GM19023 (cell line): ENCODE measurements around the gene GYPE.
"Not testable (repeated sequence)": the region's sequence is repeated elsewhere in the genome, so short reads cannot be mapped to it uniquely, and the experiment has no call there.

ENCODE experiments used
- ATAC-seq: cut with Tn5 transposase; IDR thresholded peaks from one replicate; pipeline ENCODE4 v1.9.1; 2021; ENCODE audit warnings: mild to moderate bottlenecking, moderate library complexity; ENCODE audit not compliant: unreplicated experiment

GYPE gene

GRCh38 chr4:143905440-143905839, at the start of gene GYPE:
GYPE (minus strand) TSS chr4:143905559; CDS start chr4:143905507, 52 bp downstream.
- ATAC-seq = not testable (repeated sequence)

- ATAC-seq = not testable (repeated sequence)
These were observed 46.2 kb upstream of the GYPE start for GRCh38 chr4:143951458-143951972.

- not testable (repeated sequence) for ATAC-seq
These were observed 45.6 kb upstream of the GYPE start for GRCh38 chr4:143950967-143951366.

- not testable (repeated sequence) for ATAC-seq
These were observed 44.8 kb upstream of the GYPE start for GRCh38 chr4:143950185-143950584.

- ATAC-seq = not testable (repeated sequence)
These were observed 42.1 kb upstream of the GYPE start for GRCh38 chr4:143947493-143947892.

GRCh38 chr4:143940708-143941107, 35.3 kb upstream of the GYPE start:
- ATAC-seq = not testable (repeated sequence)

GRCh38 chr4:143939528-143939927, 34.2 kb upstream of the GYPE start:
- no peak for ATAC-seq

- not testable (repeated sequence) for ATAC-seq
These were observed 33.5 kb upstream of the GYPE start for GRCh38 chr4:143938890-143939289.

GRCh38 chr4:143921181-143921580, 15.8 kb upstream of the GYPE start:
- no peak for ATAC-seq

- ATAC-seq = not testable (repeated sequence)
These were observed 11.1 kb upstream of the GYPE start for GRCh38 chr4:143916485-143916884.

- not testable (repeated sequence) for ATAC-seq
These were observed 7.1 kb upstream of the GYPE start for GRCh38 chr4:143912478-143912877.

GRCh38 chr4:143911528-143912417, 6.4 kb upstream of the GYPE start:
- ATAC-seq = peak; percentile 83

GRCh38 chr4:143910906-143911305, 5.5 kb upstream of the GYPE start:
- not testable (repeated sequence) for ATAC-seq

GRCh38 chr4:143907811-143908210, 2.5 kb upstream of the GYPE start:
- ATAC-seq = not testable (repeated sequence)

- ATAC-seq = not testable (repeated sequence)
These were observed 928 bp downstream of the GYPE start for GRCh38 chr4:143904431-143904830.

- ATAC-seq = not testable (repeated sequence)
These were observed 15.0 kb downstream of the GYPE start for GRCh38 chr4:143890323-143890722.

GRCh38 chr4:143888189-143888588, 17.2 kb downstream of the GYPE start:
- ATAC-seq = not testable (repeated sequence)

GRCh38 chr4:143884965-143885364, 20.4 kb downstream of the GYPE start:
- not testable (repeated sequence) for ATAC-seq

GRCh38 chr4:143883529-143883928, 21.8 kb downstream of the GYPE start:
- ATAC-seq = no peak

GRCh38 chr4:143882892-143883291, 22.5 kb downstream of the GYPE start:
- ATAC-seq = no peak

GRCh38 chr4:143879561-143879960, 25.8 kb downstream of the GYPE start:
- ATAC-seq = not testable (repeated sequence)

- ATAC-seq = not testable (repeated sequence)
These were observed 30.0 kb downstream of the GYPE start for GRCh38 chr4:143875357-143875756.
